Astrocyte of the hippocampus (primary cell): ENCODE results near the gene DOCK9.
"Not testable (repeated sequence)": the region's sequence is repeated elsewhere in the genome, so short reads cannot be mapped to it uniquely, and the experiment has no call there.

Source experiments
- DNase-seq: peaks from one replicate; pipeline ENCODE4 v3.0.0; 2011; ENCODE audit warnings: low read depth, low spot score

The DOCK9 gene

GRCh38 chr13:98773921-98774320, 203.9 kb downstream of the DOCK9 start:
- no peak for DNase-seq

DNA sequence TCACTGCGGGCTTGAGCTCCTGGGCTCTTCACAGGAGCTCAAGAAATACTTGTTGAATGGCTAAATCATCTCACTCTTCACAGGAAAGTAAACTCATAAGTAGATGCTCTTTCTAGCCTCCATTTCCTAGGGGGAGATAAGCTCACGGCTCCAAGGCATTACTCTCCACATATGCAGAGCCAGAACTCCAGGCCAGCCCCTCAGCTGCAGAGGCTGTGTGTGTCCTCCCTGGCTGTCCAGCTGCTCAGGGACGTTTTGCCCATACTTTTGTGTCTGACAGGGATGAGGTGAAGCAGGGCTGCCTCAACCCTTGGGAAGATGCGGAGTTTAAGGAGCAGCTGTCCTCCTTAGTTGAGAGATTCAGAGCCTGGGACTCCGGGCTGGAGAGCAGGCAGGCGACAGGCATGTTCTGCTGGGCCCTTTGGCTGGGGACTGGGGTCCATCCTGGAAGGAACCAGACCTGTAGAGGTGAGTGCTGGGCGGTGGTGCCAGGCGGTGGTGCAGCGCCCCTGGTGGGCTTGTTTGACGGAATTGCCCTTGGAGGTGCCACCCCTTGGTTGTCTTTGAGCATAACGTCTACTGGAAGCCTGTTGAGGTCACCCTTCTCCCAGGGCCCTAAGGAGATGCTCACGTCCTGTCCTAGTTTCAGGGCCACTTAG, 204.9 kb downstream of the DOCK9 start:
- DNase-seq = no peak

DNA sequence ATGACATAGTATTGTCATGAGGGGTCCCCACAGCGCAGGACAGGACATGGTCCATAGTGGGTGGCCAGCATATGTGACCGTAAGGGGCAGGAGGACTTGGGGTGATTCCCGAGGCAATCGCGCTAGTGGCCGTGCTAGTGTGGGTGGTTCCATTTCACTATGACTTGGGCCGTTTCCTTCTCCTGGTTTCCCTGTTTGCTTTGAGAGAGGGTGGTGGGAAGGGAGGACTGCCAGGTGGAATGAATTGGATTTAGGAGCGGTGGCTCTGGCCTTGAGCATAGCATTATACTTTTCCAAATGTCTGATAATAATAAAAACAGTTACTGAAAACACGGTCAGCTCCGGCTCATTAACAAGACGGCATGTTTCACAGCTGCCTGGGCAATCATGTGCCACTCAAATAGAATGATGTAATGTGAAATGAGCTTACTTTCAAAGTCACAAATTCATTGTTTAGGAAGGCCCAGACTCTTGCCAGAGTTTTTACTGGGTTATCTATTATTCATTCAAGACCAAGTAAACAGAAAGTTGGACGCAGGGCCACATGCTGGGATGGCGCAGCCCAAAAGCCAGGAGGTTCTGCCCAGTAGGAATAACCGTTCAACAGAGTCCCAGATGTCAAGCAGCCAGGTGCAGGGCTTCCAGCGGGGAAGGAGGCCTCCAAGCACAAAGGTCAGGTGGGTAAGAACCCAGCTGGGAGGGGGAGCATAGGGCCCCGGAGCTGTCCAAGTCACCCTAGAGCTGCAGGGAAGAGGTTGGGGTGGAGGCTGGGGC, 205.8 kb downstream of the DOCK9 start:
- no peak for DNase-seq

DNA sequence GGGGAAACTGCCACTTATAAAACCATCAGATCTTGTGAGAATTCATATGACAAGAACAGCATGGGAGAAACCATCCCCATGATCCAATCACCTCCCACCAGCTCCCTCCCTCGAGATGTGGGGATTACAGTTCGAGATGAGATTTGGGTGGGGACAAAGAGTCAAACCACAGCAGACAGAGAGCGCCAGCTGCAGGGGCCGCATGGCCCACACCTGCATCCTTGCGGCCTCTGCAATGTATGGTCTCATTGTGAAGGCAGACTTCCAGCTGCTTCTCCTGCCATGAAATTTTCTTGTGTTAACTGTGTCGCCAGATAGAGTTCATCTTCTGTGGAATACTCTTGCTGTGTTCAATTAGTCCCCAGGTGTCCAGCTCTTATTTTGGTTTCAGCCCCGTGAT, 208.1 kb downstream of the DOCK9 start:
- no peak for DNase-seq

- no peak for DNase-seq
Observed at GRCh38 chr13:98768522-98768921, 209.3 kb downstream of the DOCK9 start.

DNA sequence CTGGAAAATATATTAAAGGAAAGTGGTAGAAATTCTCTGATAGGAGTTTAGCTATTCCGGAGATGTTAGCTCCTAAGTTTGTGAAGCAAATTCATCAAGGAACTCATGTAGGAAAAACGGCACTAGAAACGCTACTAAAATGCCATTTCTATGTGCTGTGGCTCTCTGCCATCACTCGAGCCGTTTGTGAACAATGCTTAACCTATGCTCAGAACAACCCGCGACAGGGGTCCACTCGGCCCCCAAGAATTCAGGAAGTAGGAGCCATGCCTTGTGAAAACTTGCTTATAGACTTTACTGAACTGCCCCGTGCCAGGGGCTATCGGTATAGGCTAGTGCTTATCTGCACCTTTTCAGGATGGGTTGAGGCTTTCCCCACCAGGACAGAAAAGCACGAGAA, 211.2 kb downstream of the DOCK9 start:
- DNase-seq = no peak

GRCh38 chr13:98765996-98766519, 211.8 kb downstream of the DOCK9 start:
- DNase-seq = no peak

DNA sequence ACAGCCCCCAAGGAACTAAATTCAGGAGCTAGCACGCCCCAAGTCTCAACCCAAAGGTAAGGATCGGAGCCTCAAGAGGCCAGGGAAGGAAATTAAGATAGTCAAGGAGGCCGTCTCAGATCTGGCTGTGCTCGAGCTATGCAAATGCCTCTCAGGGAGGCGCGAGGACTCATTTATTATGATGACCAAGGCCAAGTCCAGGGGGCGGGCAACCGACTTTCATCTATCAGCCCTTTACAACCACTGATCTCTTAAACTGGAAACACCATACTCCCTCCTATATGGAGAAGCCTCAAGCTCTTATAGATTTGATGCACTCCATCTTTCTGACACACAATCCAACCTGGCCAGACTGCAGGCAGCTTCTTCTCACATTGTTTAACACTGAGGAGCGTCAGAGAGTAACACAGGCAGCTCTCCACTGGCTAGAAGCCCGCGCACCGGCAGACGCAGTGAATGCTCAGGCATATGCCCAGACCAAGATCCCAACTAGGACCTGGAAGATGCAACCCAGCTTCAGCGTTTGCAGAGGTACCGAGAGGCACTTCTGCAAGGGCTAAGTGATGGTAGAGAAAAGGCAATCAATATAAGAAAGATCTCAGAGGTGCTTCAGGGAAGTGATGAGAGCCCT, 215.8 kb downstream of the DOCK9 start:
- DNase-seq = no peak

- peak; percentile 28 for DNase-seq
Observed at GRCh38 chr13:98761126-98761985, 216.5 kb downstream of the DOCK9 start.

DNA sequence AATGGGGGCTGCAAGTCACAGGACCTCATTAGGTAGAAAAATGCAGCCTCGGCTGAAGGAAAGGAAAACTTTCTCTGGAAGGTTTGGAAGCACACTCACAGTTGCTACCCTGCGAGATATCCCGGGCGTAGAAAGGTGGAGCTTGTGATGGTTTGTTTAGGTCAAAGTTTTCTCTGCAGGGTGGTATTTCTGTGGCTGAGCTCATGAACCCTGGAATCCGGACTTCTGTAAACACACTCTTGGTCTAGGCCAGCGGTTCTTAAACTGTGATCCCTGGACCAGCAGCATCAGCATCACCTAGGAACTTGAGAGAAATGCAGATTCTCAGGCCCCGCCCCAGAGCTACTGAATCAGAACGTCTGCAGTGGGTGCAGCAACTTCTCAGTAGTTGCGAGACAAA, 222.1 kb downstream of the DOCK9 start:
- no peak for DNase-seq

GRCh38 chr13:98755116-98755515, 222.7 kb downstream of the DOCK9 start:
- no peak for DNase-seq

DNA sequence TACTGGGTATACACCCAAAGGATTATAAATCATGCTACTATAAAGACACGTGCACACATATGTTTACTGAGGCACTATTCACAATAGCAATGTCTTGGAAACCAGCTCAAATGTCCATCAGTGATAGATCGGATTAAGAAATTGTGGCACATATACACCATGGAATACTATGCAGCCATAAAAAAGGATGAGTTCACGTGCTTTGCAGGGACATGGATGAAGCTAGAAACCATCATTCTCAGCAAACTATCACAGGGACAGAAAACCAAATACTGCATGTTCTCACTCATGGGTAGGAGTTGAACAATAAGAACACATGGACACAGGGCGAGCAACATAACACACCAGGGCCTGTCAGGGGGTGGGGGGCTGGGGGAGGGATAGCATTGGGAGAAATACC, 223.4 kb downstream of the DOCK9 start:
- DNase-seq = not testable (repeated sequence)

DNA sequence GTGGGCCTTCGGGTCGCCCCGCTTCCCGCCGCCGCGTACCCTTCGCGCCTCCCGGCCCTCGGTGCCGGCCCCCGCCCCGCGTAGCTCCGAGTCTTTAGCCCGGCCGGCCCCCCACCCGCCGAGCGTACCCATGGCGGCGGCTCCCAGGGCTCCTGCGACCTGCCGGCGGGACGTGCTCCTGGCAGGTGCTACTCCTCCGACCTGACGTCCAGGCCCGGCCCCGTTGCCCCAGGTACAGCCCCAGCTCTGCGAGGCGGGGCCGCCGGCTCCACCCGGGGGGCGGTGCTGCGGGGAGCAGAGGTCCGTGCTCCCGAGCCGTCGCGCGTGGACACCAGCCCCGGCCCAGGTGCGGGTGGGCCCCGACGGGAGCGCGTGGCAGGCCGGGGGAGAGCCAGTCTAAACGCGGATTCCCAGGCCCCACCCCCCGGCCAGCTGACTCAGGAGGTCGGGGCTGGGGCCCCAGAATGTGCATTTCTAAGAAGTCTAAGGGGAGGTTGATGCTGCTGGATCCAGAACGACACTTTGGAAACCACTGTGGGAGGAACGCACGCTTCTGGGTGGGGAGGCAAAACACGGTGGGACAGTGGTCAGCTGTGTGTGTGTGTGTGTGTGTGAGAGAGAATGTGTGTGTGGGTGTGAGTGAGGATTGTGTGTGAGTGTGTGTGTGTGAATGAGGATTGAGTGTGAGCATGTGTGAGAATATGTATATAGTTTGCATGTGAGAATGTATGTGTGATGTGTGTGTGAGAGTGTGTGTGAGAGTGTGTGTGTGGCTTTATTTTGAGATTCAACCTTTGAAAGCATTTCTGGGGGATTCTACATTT, 225.2 kb downstream of the DOCK9 start, which contains the start of gene SLC15A1:
SLC15A1 (minus strand) TSS at position 206 of the 824 bp plus-strand sequence; CDS start at position 132, 74 bp downstream.
- DNase-seq = peak; percentile 21

DNA sequence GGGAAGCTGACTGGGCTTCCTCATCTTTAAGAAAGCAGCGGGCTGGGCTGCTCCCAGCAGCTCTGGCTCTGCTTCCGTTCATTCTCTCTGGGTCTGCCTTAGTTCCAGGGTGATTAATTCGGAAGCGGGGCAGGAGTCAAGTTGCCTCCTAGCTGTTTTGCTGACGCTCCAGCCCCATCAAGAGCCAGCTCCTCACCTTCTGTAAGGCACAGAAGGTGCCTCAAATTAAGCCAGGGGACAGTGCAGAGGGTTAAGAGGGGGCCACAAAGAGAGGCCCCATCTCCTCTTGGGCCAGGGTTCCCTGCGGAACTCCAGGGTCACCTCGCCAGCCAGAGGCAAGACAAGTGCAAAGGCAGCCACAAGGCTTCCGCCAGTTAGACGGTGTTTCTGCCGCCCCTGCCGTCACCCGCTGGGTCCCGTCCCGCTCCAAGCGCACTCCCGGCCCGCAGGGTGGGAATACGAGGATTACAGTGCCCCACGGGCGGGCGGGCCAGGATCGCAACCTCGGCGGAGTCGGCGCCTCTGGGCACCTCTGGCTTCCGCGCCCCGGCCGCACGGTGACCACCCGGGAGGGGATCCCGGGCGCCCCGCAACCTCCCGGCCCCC, 225.9 kb downstream of the DOCK9 start:
- DNase-seq = peak; percentile 37

- DNase-seq = peak; percentile 15
Observed at GRCh38 chr13:98751367-98751782, 226.5 kb downstream of the DOCK9 start.

GRCh38 chr13:98749501-98749900, 228.4 kb downstream of the DOCK9 start:
- DNase-seq = peak; percentile 79

DNA sequence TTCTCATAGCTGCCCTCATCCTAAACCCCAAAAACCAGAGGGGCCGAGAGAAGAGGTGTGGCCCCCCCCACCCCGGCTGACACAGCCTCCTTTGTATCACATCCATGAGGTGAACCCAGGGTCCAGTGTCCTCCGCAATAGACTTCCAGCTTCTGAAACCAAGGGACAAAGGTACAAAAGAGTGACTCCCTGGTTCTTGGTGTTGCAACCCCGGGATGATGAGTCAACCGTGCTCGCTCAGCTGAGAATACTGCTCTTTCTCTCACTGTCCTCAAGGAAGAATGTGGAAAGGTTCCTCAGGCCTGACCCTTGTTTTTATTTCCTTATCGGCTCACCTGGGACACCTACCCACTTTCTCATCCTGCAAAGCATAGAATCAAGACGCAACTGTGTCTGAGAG, 230.9 kb downstream of the DOCK9 start:
- no peak for DNase-seq
